Ishikawa (cell line): ENCODE measurements around the gene LRRTM4.

Experiments used
- EGR1 ChIP-seq: IDR thresholded peaks from 2 replicates; pipeline ENCODE4 v1.6.1; 2012
- EP300 ChIP-seq: IDR thresholded peaks from 2 replicates; pipeline ENCODE4 v1.6.1; 2012; ENCODE audit warnings: borderline replicate concordance
- TAF1 ChIP-seq: IDR thresholded peaks from 2 replicates; pipeline ENCODE4 v1.6.1; 2012; ENCODE audit warnings: low read depth, mild to moderate bottlenecking
- ZBTB7A ChIP-seq: IDR thresholded peaks from 2 replicates; pipeline ENCODE4 v1.6.1; 2012; ENCODE audit warnings: low read depth
- TF ChIP-seq, protein P1 (sequence below): IDR thresholded peaks from 2 replicates; pipeline ENCODE4 v1.6.1; 2012; ENCODE audit warnings: low read depth, mild to moderate bottlenecking
- TF ChIP-seq, protein P2 (sequence below): IDR thresholded peaks from 2 replicates; pipeline ENCODE4 v1.6.1; 2012
- TF ChIP-seq, protein P3 (sequence below): IDR thresholded peaks from 2 replicates; pipeline ENCODE4 v1.6.1; 2012

DNA sequence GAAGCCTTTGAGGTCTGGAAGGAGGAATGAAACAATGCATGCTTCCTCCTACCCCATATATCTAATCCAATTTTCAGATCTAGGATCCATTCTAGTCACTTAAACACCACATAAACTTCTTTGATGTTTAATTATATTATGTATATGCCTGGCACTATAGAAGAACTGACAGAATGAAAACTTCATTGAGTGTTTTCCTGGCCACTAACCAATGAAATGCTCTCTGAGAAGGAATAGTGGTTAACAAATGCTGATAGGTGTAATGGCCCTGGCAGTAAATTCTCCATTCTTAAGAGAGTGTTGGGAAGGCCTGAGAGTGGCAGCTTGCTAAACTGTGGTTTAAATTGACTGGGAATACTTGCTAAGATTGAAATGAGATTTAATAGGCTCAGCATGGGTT, 710.0 kb downstream of the LRRTM4 start:
- TF ChIP-seq TAF1, result no peak
- TF ChIP-seq ZBTB7A, result no peak
- TF ChIP-seq, protein P1, sequence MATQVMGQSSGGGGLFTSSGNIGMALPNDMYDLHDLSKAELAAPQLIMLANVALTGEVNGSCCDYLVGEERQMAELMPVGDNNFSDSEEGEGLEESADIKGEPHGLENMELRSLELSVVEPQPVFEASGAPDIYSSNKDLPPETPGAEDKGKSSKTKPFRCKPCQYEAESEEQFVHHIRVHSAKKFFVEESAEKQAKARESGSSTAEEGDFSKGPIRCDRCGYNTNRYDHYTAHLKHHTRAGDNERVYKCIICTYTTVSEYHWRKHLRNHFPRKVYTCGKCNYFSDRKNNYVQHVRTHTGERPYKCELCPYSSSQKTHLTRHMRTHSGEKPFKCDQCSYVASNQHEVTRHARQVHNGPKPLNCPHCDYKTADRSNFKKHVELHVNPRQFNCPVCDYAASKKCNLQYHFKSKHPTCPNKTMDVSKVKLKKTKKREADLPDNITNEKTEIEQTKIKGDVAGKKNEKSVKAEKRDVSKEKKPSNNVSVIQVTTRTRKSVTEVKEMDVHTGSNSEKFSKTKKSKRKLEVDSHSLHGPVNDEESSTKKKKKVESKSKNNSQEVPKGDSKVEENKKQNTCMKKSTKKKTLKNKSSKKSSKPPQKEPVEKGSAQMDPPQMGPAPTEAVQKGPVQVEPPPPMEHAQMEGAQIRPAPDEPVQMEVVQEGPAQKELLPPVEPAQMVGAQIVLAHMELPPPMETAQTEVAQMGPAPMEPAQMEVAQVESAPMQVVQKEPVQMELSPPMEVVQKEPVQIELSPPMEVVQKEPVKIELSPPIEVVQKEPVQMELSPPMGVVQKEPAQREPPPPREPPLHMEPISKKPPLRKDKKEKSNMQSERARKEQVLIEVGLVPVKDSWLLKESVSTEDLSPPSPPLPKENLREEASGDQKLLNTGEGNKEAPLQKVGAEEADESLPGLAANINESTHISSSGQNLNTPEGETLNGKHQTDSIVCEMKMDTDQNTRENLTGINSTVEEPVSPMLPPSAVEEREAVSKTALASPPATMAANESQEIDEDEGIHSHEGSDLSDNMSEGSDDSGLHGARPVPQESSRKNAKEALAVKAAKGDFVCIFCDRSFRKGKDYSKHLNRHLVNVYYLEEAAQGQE, result no peak
- TF ChIP-seq EP300, result no peak
- TF ChIP-seq, protein P2, sequence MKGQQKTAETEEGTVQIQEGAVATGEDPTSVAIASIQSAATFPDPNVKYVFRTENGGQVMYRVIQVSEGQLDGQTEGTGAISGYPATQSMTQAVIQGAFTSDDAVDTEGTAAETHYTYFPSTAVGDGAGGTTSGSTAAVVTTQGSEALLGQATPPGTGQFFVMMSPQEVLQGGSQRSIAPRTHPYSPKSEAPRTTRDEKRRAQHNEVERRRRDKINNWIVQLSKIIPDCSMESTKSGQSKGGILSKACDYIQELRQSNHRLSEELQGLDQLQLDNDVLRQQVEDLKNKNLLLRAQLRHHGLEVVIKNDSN, result no peak
- TF ChIP-seq, protein P3, sequence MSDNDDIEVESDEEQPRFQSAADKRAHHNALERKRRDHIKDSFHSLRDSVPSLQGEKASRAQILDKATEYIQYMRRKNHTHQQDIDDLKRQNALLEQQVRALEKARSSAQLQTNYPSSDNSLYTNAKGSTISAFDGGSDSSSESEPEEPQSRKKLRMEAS, result no peak
- no peak for TF ChIP-seq EGR1
